ENCODE measurements around the gene TNS1.
A peak's percentile ranks its signal among the peaks of the same experiment; 100 is the strongest.

Gene TNS1

GRCh38 chr2:217804791-217805667 lies 197.8 kb downstream of the TNS1 start:
- peak; percentile 26 for DNase-seq

- DNase-seq: no peak
Observed at GRCh38 chr2:217804338-217804737, 198.5 kb downstream of the TNS1 start.

GRCh38 chr2:217803653-217803960 lies 199.2 kb downstream of the TNS1 start:
- no peak for DNase-seq

DNA sequence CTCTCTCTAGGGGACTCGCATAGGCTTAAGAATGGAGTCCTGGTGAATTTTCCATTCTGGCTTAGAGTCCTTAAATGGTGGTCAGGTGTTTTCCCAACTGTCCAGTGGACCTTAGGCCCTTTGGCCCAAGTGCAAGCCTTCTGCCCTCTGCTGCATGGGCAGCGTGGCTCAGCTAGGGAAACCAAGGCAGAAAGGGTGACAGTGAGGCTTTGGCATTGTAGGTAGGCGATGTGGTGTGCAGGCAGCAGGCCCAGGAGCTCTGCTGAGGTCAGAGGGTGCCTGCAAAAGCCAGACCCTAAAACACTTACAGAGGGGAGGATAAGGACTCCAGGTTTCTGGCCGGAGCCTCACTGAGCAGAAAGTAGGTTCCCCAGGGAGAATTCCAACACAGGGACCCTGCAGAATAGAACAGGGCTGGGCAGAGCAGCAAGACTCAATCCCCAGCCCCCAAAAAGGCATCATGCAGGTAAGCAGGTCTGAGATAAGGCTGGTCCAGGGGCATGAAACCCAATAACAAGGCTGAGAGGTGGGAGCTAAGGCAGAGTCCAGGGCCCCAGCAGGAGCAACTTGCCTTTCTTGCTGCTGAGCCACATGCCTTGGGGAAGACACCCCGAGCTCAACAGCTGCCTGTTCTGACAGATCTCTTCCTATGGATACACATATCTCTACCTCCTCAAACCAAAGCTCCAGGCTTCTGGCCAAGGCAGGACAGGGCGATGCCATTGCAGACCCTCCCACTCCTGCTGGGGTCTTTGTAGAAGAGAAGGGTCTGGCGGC lies 199.7 kb downstream of the TNS1 start:
- no peak for DNase-seq

- no peak for DNase-seq
Observed at GRCh38 chr2:217802266-217802665, 200.5 kb downstream of the TNS1 start.

- DNase-seq: no peak
Observed at GRCh38 chr2:217801711-217802110, 201.1 kb downstream of the TNS1 start.

DNA sequence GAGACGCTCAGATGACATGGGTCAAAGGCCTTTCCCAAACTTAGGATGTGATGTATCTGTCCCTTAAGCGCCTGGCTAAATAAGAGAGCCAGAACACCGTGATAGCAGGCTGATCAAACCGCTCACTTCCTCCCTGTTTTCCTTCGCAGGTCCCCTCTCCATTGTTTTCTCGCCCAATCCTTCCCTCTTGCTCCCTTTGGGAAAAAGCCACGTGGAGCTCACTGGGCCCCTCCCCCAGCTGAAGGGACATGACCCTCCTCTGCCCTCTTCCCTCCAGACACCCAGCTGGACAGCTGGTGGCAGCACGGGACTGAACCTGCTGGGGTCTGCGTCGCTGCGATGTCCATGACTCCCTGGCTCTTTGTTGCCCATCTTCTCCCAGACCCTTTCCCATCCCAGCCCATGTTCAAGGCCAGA lies 201.7 kb downstream of the TNS1 start:
- DNase-seq: no peak

DNA sequence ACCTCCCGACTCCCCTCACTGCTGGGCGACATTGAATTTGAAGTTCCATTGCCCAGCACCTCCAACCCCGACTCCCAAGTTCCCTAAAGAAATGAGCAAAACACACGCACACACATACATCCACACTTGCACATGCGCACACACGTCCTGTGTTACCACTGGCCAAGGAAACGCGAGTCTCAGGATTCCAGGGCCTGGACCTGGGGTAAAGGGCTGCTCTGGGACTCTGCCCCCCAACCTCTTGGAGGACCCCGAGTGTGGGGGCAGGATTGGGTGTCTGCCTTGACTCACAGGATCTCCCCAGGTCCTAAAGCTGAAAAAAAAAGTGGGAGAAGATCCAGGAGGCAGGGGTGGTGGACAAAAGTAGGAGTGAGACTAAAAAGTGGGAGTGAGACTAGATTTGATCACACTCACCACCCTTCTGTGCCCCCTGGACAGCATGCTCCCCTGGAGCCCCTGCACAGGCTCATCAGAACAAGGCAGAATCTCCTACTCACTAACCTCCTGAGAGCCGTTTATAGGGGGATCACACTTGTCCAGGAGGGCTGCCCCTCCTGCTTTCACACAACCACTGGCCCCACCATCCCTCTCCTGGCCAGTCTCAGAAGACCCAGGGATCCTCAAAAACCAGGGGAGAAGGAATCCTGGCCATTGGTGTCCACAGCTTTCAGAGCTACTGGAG lies 202.2 kb downstream of the TNS1 start:
- DNase-seq: no peak

- DNase-seq: no peak
Observed at GRCh38 chr2:217799563-217800432, 203.0 kb downstream of the TNS1 start.

GRCh38 chr2:217798743-217799562 lies 203.8 kb downstream of the TNS1 start:
- DNase-seq: no peak

- DNase-seq: no peak
Observed at GRCh38 chr2:217798191-217798590, 204.6 kb downstream of the TNS1 start.

DNA sequence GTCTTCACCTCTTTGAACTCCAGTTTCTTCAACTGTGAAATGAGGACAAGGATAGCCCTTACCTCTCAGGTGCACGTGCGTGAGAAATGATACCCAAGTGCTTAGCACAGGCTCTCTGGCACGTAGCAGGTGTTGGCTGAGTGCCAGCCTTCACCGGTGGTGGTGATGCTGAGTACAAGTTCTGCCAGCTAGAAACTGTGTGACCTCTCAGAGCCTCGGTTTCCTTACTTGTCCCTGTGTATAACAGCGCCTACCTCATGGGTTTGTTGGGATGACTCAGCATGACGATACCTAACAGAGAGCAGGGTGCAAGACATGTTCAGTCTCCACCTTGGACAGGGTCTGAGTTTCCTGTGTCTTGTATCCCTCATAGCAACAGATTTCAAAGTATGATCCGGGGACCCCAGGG lies 205.1 kb downstream of the TNS1 start:
- DNase-seq: no peak

GRCh38 chr2:217797165-217797564 lies 205.6 kb downstream of the TNS1 start:
- no peak for DNase-seq

GRCh38 chr2:217795706-217796465 lies 206.9 kb downstream of the TNS1 start:
- DNase-seq: no peak

- DNase-seq: no peak
Observed at GRCh38 chr2:217795067-217795466, 207.7 kb downstream of the TNS1 start.

- DNase-seq: no peak
Observed at GRCh38 chr2:217794133-217794986, 208.4 kb downstream of the TNS1 start.

GRCh38 chr2:217793566-217794132 lies 209.1 kb downstream of the TNS1 start:
- no peak for DNase-seq

DNA sequence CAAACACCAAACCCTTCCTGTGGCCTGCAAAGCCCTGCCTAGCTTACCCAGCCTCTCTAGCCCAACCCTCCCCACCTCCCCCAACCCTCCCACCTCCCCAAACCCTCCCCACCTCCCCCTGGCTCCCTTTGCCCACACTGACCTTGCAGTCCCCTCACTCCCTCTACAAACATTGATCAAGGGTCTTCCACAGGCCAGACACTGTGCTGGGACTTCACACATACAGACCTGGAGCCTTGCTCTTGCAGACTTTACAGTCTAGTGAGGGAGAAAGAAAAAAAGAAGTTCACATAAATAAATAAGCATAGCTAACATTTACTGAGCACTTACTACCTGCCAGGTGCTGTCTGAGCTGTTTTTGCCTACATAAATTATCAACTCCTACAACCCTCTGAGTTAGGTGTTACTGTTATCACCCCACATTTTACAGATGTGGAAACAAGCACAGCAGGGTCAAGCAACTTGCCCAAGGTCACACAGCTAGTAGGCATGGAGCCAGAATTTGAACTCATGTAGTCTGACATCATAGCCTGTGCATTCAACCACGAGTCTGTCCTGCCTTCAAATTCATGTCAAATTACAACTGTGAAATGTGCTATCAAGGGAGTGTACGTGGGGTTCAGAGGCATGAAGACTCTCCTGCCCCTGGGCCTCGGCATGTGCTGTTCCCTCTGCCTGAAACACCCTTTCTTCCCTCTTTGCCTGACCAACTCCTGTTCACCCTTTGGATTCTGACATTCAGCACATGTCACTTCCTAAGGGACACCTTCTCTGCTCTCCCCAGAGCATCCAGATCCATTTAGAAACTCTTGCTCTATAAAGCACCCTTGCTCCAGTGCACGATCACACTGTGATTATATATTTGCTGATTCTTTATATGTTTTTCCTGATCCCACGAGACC lies 209.9 kb downstream of the TNS1 start:
- DNase-seq: no peak

GRCh38 chr2:217791551-217791950 lies 211.2 kb downstream of the TNS1 start:
- DNase-seq: no peak

All from NCI-H1694 treated with DMSO at 0.1 percent for 48 hours (cell line).